ENCODE results near the gene SH3D21.

SH3D21 gene

DNA sequence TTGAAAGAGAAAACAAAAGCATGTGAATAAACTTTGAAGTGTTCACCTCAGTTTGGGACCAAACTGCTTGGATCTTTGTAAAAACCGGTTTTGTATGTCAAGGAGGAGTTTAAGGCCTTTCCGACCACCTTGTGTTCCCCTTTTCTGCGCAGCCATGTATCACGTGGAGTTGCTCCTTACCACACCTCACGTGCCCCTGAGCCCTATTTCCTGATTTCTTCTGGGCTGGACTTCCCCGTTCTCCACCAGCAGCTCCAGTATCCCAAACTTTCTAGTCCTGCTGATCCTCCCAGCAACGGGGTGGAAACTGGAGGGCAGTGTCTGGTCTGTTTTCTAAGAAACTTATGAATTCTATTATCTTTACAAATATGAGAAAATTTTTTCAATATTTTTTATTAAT, 1.6 kb upstream of the SH3D21 start:
- no peak for FAIRE-seq

DNA sequence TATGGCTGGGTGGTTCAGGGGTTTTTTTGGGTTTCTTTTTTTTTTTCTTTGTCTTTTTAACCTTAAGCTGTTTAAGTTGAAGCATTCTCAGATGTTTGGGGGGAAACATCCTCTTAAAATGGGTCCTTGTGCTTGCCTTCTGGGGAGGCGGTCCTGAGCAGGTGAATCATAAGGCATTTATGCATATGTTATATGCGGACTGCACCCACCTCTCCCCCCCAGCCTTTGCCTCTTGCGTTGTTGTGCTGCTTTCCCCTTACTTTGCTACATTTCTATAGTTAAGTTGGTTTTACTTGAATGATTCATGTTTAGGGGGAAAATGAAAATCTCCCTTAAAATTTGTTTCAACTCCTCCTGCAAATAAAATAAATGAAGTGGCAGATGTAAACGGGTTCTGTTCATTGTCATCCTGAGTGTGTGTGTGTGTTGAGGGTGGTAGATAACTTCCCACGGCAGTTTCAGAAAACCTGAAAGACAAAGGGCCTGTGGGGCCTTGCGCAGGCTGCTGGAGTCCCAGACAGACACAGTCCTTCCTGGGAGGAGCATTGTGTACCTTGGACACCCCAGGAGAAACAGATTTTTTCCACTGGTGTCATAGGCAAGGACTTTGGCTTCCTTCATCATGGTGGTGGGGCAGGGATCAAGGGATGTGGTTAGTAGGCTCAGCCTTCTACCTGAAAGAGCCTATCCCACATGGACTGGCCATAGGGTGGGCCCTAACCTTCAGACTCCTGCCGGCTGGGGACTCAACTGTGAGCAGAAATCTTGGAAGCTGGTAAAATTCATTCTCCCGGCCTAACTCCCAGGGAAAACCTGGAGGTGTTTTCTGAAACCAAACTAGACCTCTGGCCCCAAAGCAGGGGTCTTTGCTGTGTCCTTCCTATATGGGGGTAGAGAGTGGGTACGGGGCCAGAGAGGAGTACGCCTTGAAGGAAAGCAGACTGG, 926 bp upstream of the SH3D21 start:
- FAIRE-seq, result no peak

- FAIRE-seq, result no peak
These were observed 306 bp upstream of the SH3D21 start for GRCh38 chr1:36305915-36306209.

GRCh38 chr1:36306902-36307456, 811 bp downstream of the SH3D21 start:
- no peak for FAIRE-seq

DNA sequence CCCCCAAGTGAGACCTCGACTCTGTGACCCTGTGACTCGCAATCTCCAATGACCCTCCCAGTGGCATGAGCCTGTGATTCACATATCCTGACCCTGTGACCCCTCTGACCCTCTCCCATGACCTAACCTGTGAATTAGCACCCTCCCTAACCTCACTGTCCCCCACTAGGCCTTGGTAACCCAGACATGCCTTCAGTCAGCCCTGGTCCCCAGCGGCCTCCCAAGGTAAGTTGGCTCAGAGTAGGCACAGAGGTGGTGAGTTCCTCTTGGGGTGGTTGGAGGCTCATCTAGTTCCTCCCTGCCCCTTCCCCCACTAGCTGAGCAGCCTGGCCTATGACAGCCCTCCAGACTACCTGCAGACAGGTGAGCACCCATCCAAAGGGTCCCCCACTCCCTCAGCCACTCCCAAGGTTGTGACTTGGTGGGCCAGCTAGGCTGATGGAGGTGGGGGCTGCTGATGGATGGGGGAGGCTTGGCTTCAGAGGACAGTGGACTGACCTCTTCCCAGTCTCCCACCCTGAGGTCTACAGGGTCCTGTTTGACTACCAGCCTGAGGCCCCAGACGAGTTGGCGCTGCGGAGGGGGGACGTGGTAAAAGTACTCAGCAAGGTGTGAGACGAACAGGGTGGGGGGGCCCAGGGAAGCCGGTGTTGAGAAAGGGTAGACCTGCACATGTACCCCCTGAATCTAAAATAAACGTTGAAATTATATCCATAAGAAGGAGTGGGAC, 1.6 kb downstream of the SH3D21 start:
- FAIRE-seq, result no peak

GRCh38 chr1:36309397-36309796, 3.2 kb downstream of the SH3D21 start:
- FAIRE-seq, result no peak

DNA sequence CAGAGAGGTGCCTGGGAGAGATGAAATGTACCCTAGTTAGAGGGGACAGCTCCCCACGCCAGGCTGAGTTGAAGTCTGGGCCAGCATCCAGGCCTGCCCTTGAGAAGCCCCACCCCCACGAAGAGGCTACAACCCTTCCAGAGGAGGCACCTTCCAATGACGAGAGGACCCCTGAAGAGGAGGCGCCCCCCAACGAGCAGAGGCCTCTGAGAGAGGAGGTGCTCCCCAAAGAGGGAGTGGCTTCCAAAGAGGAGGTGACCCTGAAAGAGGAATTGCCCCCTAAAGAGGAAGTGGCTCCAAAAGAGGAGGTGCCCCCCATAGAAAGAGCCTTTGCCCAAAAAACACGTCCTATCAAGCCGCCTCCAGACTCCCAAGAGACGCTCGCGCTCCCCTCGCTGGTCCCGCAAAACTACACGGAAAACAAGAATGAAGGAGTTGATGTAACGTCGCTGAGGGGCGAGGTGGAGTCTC, 14.2 kb downstream of the SH3D21 start:
- FAIRE-seq, result no peak

DNA sequence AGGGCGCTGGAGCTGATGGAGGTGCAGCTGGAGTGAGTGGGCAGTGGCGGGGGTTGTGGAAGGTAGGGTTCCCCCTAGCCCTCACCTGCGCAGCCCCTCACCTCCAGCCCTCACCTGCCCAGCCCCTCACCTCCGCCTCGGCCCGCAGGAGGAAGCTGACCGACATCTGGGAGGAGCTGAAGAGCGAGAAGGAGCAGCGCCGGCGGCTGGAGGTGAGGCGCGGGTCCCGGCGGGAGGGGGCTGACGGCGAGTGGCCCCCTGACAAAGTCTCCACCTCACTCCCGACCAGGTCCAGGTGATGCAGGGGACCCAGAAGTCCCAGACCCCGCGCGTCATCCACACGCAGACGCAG, 14.6 kb downstream of the SH3D21 start:
- no peak for FAIRE-seq

- FAIRE-seq, result no peak
These were observed 15.2 kb downstream of the SH3D21 start for GRCh38 chr1:36321119-36321951.

DNA sequence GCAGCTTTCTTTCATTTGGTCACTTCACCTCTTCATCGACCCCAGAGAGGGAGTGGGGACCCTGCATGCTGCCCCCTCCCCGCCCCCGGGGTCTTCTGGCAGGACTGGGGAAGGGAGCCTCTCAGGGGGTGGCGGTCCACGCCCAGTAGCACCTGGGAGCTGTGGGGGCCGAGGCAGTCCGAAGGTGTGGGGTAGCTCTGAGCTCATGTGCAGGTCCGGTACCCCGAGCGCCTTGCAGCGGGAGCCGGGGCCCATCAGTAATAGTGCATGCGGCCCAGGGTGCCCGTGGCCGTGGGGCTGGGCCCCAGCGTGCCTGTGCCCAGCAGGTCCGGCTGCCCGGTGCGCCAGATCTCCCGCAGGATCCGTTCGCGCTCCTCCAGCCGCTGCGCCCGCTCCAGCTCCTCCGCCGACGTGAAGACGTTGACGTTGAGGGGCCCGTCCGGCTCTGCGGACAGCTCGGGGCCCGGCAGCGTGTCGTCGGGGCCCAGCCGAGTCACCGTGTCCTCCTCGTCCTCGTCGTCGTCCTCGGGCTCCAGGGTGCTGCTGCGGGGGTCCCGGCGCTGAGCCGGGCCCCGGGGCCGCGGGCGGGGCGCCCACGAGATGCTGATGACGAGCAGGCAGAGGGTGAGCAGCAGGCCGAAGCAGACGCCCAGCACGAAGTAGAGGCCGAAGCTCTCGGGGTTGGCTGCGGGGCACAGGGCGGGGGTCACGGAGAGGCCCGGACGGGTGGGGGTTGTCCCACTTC, 16.0 kb downstream of the SH3D21 start:
- no peak for FAIRE-seq

GRCh38 chr1:36322786-36323635, 16.8 kb downstream of the SH3D21 start:
- no peak for FAIRE-seq

DNA sequence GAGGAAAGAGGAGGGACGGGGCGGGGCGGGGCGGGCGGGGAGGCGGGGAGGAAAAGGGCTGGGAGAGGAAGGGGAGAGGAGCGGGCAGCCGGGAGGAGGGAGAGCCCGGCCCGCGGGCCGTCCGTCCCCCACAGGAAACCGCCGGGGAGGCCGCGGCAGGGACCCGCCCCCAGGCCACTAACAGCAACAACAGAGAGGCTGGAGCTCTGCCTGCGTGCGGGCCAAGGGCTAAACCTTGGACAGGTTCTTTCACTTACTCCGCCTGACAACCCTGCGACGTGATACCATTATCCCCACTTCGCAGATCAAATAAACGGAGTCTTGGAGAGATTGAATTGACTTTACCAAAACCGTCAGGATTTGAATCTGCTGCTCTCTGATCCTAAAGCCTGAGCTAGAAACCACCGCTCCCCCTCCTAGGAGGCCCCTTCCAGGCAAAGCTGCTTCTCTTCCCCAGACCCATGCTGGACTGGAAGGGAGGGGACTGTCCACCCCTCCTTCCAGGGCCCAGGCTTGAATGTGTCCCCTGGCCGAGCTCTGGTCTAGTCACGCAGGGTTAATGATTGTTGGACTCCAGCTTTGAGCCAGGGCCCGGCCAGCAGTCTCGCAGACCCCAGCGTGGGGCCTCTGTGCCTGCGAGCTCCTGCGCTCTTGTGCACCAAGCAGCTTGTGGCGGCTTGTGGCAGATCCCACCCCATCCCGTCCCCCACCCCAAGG, 17.6 kb downstream of the SH3D21 start, which contains the start of gene EVA1B:
Gene EVA1B, minus strand, starts transcription at position 10 of the 717 bp plus-strand sequence. CDS start 608 bp downstream, outside the sequence.
- FAIRE-seq, result no peak

GRCh38 chr1:36324353-36324703, 18.2 kb downstream of the SH3D21 start:
- no peak for FAIRE-seq

GRCh38 chr1:36326499-36326898, 20.3 kb downstream of the SH3D21 start:
- FAIRE-seq, result no peak

DNA sequence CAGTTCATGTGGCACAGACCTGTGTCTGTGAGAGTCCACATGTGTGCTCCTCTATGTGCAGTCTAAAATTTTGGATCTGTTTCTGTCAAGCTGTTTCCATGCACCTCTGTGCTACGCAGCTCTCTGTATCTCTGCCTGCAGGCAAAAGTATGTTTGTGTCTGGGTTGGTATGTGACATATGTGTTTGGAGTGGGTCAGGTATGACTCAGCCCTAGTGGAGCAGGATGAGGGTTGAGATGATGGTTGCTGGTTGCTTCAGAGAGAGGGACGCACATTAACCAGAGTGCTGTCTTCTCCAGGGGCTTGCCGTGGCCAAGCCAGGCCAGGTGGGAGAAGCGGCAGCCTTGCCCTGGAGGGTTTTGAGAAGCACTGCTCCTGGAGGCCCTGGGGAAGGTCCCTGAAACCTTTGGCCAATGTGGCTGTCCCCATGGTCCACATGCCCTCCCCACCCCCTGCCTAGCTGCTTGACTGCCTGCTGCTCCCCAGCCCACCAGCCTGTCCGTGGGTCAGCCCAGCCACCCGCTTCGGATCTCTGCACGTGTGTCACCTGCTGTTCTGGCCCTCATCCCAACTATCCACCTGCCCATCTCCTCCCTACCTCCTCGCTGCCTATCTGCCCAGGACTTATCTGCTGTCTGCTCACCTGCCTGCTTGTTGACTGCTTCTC, 21.4 kb downstream of the SH3D21 start:
- no peak for FAIRE-seq

DNA sequence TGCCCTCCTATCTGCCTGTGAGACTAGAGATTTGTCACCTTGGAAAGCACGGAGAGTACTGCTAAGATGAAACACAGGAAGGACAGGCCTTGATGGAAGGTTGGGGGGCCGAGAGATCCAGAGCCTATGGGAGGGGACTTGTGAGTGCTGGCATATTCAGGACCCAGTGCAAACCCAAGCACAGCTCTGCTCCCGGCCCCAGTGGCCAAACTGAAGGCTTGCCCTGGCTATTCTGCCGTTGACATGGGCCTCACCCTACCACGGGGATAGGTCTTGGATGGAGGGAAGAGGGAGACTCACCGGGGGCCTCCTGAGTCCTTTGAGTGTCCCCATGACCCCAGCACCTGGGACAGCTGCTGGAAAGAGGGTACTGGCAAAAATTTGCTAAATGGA, 21.9 kb downstream of the SH3D21 start:
- no peak for FAIRE-seq

DNA sequence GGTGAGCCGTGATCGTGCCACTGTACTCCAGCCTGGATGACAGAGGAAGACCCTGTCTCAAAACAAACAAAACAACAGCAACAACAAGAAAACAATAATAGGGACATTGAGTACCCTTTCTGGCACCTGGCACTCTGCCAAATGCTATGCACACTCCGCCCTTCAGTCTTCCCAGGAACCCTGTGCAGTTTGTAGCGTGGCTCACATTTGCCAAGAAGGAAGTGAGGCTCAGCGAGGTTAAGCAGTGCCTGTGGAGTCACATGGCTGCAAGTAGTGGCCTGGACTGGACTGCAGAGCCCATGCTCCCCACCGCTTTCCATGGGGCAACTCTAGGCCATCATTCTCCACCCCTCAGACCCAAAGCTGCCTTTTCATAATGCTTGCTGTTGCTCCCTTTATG, 22.5 kb downstream of the SH3D21 start:
- no peak for FAIRE-seq

- no peak for FAIRE-seq
These were observed 23.6 kb downstream of the SH3D21 start for GRCh38 chr1:36329817-36330216.

DNA sequence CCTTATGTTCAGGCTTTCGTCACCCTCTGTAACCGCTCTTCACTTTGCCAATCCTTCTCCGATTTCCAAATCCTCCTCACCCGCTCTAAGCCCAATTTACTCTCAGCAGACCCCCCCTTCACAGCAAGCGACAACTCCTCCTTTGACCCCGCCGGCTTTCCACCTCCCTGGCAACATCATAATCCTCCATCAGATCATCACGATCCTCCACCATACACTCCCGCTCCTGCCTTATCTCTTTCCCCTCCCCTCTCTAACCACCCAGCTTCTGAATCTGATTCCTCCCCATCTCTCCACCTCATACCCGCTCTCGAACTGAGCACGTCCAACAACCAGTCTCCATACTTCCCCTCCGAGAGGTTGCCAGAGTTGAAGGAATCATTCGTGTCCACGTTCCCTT, 24.8 kb downstream of the SH3D21 start:
- no peak for FAIRE-seq

DNA sequence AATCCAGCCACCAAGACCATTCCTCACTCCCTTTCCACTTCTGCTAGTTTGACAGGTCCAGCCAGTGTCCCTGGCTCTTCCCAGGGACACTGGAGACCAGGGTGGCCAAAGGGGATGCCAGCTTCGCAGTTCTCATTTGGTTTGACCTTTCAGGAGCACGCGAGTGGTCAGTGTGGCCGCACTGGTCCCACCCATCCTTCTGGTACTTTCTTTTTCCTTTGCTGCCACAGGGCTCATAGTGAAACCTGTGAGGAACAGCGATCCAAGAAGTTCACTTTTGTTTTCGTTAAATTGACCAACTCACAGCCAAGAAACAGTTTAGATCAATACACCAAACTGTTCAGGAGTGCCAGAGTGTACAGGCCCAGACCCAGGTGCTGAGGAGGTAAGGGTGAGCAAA, 31.7 kb downstream of the SH3D21 start:
- FAIRE-seq, result no peak
